Activated CD4-positive, alpha-beta memory T cell treated with anti-CD3 and anti-CD28 coated beads for 36 hours (primary cell): ENCODE results near the gene INSRR. TPM values are rescaled to one million over a fixed set of nuclear protein-coding genes. Genes with fewer than 3 reads are reported as not detected.

Source experiments
- CTCF ChIA-PET: fragments of 350-600 bp; sonication (Branson Sonifier 250); formaldehyde crosslinking; loops from one replicate; lab custom pipeline; 2021; ENCODE audit warnings: antibody characterized with exemption, inconsistent platforms; lab: Charles Lee
- POLR2A ChIA-PET: fragments of 350-600 bp; sonication (Branson Sonifier 250); formaldehyde crosslinking; loops from one replicate; lab custom pipeline; 2021; ENCODE audit warnings: antibody characterized with exemption; lab: Charles Lee
- DNase-seq: peaks from one replicate; pipeline ENCODE4 v3.0.0-alpha.2; 2020
- H3K27ac Mint-ChIP-seq: one replicate; pipeline ENCODE4 v1.8.0; 2021; ENCODE audit warnings: mixed read lengths
- H3K27me3 Mint-ChIP-seq: one replicate; pipeline ENCODE4 v1.8.0; 2021; ENCODE audit warnings: mixed read lengths
- H3K36me3 Mint-ChIP-seq: one replicate; pipeline ENCODE4 v1.8.0; 2021; ENCODE audit warnings: mixed read lengths
- H3K4me1 Mint-ChIP-seq: one replicate; pipeline ENCODE4 v1.8.0; 2021; ENCODE audit warnings: low read depth, mixed read lengths
- H3K4me3 Mint-ChIP-seq: one replicate; pipeline ENCODE4 v1.8.0; 2021; ENCODE audit warnings: mild to moderate bottlenecking, mixed read lengths
- H3K9me3 Mint-ChIP-seq: one replicate; pipeline ENCODE4 v1.8.0; 2021; ENCODE audit warnings: mixed read lengths
- intact Hi-C: fragments of 100-400 bp; cut with micrococcal nuclease; formaldehyde crosslinking; loops from one replicate; pipeline ENCODE4 v1.15.1; 2023
- total RNA-seq, 2 experiments: library from RNA; stranded (reverse); gene quantifications; one replicate each; pipeline ENCODE4 v1.2.3, GENCODE V29; 2021

INSRR gene
- total RNA-seq, 2 experiments from 2014 or later, result 0.05 to 0.14 TPM

GRCh38 chr1:156882543-156882942 is 23.6 kb upstream of the INSRR start:
- Mint-ChIP-seq H3K4me1 (no peaks in the 10 kb centered on the region), H3K27me3 (peaks cover 33% of the 10 kb centered on the region), H3K36me3 (no peaks in the 10 kb centered on the region), H3K27ac (no peak overlapping the region), H3K9me3 (no peaks in the 10 kb centered on the region), H3K4me3 (no peak overlapping the region)
- POLR2A ChIA-PET, result no interaction called here
- CTCF ChIA-PET, result no interaction called here
- intact Hi-C loops, result no loop called here
- no peak for DNase-seq

GRCh38 chr1:156881663-156882062 is 22.7 kb upstream of the INSRR start:
- POLR2A ChIA-PET, result interaction anchor here (0.6 kb wide), 1 partner anchor 52 kb away, joined by 3 read pairs; no protein-coding TSS in a partner anchor
- Mint-ChIP-seq H3K4me1 (no peaks in the 10 kb centered on the region), H3K27ac (no peak overlapping the region), H3K9me3 (no peaks in the 10 kb centered on the region), H3K4me3 (no peak overlapping the region), H3K36me3 (no peaks in the 10 kb centered on the region), H3K27me3 (peaks cover 30% of the 10 kb centered on the region)
- no peak for DNase-seq
- CTCF ChIA-PET, result interaction anchor here (1.3 to 2.2 kb wide), 3 partner anchors 8 to 43 kb away, joined by 4 to 17 read pairs (median 4); partner anchors contain the start of gene NTRK1
- intact Hi-C loops, result no loop called here

DNA sequence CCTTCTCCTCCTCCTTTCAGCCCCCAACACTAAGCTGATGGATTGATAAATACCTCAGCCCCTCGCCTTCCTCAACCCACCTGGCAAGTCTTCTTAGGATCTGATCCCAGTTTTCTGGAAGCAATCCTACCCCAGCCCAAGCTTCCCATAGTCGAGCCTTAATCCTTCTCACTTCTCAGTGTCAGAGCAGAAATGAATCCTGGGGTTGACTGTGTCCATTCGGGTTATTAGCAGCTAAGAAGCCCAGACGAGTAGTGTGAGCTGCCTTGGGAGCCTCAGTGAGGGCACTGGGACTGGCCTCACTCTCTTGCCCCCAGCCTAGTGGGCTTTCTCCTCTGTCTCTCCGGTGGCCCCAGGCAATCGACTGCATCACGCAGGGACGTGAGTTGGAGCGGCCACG is 22.2 kb upstream of the INSRR start:
- no peak for DNase-seq
- ChIA-PET CTCF (interaction anchor here (1.1 to 2.2 kb wide), 4 partner anchors 8 to 191 kb away, joined by 3 to 17 read pairs (median 4); partner anchors contain the start of gene NTRK1), POLR2A (interaction anchor here (0.6 kb wide), 1 partner anchor 52 kb away, joined by 3 read pairs; no protein-coding TSS in a partner anchor)
- intact Hi-C loops, result no loop called here
- H3K36me3 Mint-ChIP-seq, result no peaks in the 10 kb centered on the region
- no peak overlapping the region for H3K4me3 Mint-ChIP-seq
- H3K9me3 Mint-ChIP-seq, result no peaks in the 10 kb centered on the region
- peaks cover 28% of the 10 kb centered on the region for H3K27me3 Mint-ChIP-seq
- no peaks in the 10 kb centered on the region for H3K4me1 Mint-ChIP-seq
- no peak overlapping the region for H3K27ac Mint-ChIP-seq

DNA sequence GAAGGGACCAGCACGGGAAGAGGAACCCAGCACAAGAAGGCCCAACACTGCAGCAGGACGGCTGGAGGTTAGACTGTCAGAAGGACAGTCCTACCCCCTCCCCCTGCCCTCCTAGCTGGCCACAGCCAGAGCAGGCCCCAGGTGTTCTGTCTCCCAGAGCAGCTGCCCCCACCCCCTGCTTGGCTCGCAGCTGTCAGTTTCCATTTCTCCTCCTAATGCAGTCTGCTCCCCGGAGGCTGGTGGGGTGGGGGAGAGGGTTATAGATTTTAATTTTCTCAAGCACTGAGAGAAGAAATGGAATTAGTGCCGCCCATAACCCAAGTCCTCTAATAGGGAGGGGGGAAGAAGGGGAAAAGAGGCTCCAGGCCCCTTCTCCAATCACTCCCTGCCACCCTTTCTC is 21.6 kb upstream of the INSRR start:
- no peak overlapping the region for H3K4me3 Mint-ChIP-seq
- no peak overlapping the region for H3K27ac Mint-ChIP-seq
- CTCF ChIA-PET, result interaction anchor here (1.1 to 2.2 kb wide), 5 partner anchors 9 to 191 kb away, joined by 3 to 17 read pairs (median 4); partner anchors contain the start of gene NTRK1
- H3K36me3 Mint-ChIP-seq, result no peaks in the 10 kb centered on the region
- H3K27me3 Mint-ChIP-seq, result peaks cover 27% of the 10 kb centered on the region
- intact Hi-C loops, result no loop called here
- no peaks in the 10 kb centered on the region for H3K4me1 Mint-ChIP-seq
- DNase-seq, result no peak
- POLR2A ChIA-PET, result no interaction called here
- H3K9me3 Mint-ChIP-seq, result no peaks in the 10 kb centered on the region

GRCh38 chr1:156879876-156880275 is 21.0 kb upstream of the INSRR start:
- no peak overlapping the region for H3K27ac Mint-ChIP-seq
- H3K27me3 Mint-ChIP-seq, result peaks cover 25% of the 10 kb centered on the region
- POLR2A ChIA-PET, result no interaction called here
- H3K36me3 Mint-ChIP-seq, result no peaks in the 10 kb centered on the region
- intact Hi-C loops, result no loop called here
- H3K9me3 Mint-ChIP-seq, result no peaks in the 10 kb centered on the region
- H3K4me3 Mint-ChIP-seq, result no peak overlapping the region
- CTCF ChIA-PET, result interaction anchor here (0.6 to 2.2 kb wide), 5 partner anchors 9 to 190 kb away, joined by 3 to 17 read pairs (median 4); partner anchors contain the start of gene NTRK1
- H3K4me1 Mint-ChIP-seq, result no peaks in the 10 kb centered on the region
- no peak for DNase-seq

- DNase-seq, result no peak
- POLR2A ChIA-PET, result no interaction called here
- peaks cover 20% of the 10 kb centered on the region for H3K27me3 Mint-ChIP-seq
- H3K36me3 Mint-ChIP-seq, result no peaks in the 10 kb centered on the region
- no peak overlapping the region for H3K27ac Mint-ChIP-seq
- no peak overlapping the region for H3K4me3 Mint-ChIP-seq
- CTCF ChIA-PET, result no interaction called here
- intact Hi-C loops, result no loop called here
- H3K4me1 Mint-ChIP-seq, result no peaks in the 10 kb centered on the region
- no peaks in the 10 kb centered on the region for H3K9me3 Mint-ChIP-seq
Observed at GRCh38 chr1:156877433-156878170, 18.7 kb upstream of the INSRR start.

DNA sequence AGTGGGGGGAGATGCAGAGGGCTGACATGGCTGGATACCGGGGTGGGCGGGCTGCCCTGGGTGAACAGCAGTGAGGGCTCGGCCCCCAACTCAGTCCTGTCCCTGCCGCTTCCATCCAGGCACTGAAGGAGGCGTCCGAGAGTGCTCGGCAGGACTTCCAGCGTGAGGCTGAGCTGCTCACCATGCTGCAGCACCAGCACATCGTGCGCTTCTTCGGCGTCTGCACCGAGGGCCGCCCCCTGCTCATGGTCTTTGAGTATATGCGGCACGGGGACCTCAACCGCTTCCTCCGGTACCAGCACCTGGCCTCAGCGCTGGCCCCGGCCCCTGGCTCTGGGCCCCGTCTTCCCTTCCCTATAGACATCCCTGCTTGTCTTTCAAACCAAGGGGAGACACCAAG is 17.4 kb upstream of the INSRR start:
- H3K4me3 Mint-ChIP-seq, result no peak overlapping the region
- H3K36me3 Mint-ChIP-seq, result no peaks in the 10 kb centered on the region
- peaks cover 16% of the 10 kb centered on the region for H3K27me3 Mint-ChIP-seq
- CTCF ChIA-PET, result interaction anchor here (1.0 to 1.7 kb wide), 3 partner anchors 13 to 48 kb away, joined by 3 to 6 read pairs (median 6); no protein-coding TSS in a partner anchor
- H3K9me3 Mint-ChIP-seq, result no peaks in the 10 kb centered on the region
- no peaks in the 10 kb centered on the region for H3K4me1 Mint-ChIP-seq
- POLR2A ChIA-PET, result no interaction called here
- DNase-seq, result no peak
- H3K27ac Mint-ChIP-seq, result no peak overlapping the region
- intact Hi-C loops, result no loop called here

GRCh38 chr1:156875341-156875615 is 16.4 kb upstream of the INSRR start:
- H3K27ac Mint-ChIP-seq, result no peak overlapping the region
- intact Hi-C loops, result no loop called here
- peaks cover 8% of the 10 kb centered on the region for H3K4me1 Mint-ChIP-seq
- ChIA-PET POLR2A (no interaction called here), CTCF (interaction anchor here (1.7 kb wide), 1 partner anchor 14 kb away, joined by 6 read pairs; no protein-coding TSS in a partner anchor)
- no peak for DNase-seq
- peaks cover 16% of the 10 kb centered on the region for H3K27me3 Mint-ChIP-seq
- no peaks in the 10 kb centered on the region for H3K9me3 Mint-ChIP-seq
- no peak overlapping the region for H3K4me3 Mint-ChIP-seq
- H3K36me3 Mint-ChIP-seq, result no peaks in the 10 kb centered on the region

GRCh38 chr1:156874572-156875340 is 15.8 kb upstream of the INSRR start:
- no peak for DNase-seq
- intact Hi-C loops, result no loop called here
- Mint-ChIP-seq H3K27ac (no peak overlapping the region), H3K27me3 (peaks cover 14% of the 10 kb centered on the region), H3K4me1 (peaks cover 11% of the 10 kb centered on the region), H3K36me3 (no peaks in the 10 kb centered on the region), H3K9me3 (no peaks in the 10 kb centered on the region), H3K4me3 (no peak overlapping the region)
- POLR2A ChIA-PET, result no interaction called here
- CTCF ChIA-PET, result interaction anchor here (1.0 to 2.8 kb wide), 2 partner anchors 15 to 37 kb away, joined by 3 to 12 read pairs; partner anchors contain the start of gene NTRK1

DNA sequence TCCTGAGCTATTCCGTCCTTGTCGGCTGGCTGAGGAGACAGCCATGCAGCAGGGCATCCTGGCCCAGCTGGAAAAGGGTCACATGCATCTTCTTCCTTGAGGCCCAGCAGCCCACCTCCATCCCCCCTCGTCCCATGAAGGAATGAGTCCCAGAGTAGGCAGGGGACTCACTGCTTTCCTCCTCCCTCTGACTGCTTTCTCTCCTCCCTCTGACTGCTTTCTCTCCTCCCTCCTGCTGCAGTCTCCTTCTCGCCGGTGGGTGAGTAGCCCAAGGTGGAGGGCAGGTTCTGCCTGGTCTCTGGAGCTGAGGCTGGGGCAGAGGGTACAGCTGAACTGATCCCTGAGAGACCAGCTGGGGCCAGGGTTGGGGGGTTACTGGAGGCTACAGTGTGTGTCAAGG is 15.2 kb upstream of the INSRR start:
- DNase-seq, result no peak
- Mint-ChIP-seq H3K27ac (no peak overlapping the region), H3K36me3 (no peaks in the 10 kb centered on the region), H3K4me1 (peaks cover 11% of the 10 kb centered on the region), H3K4me3 (no peak overlapping the region), H3K9me3 (no peaks in the 10 kb centered on the region), H3K27me3 (peaks cover 12% of the 10 kb centered on the region)
- POLR2A ChIA-PET, result no interaction called here
- intact Hi-C loops, result no loop called here
- CTCF ChIA-PET, result interaction anchor here (1.0 to 2.8 kb wide), 2 partner anchors 14 to 36 kb away, joined by 3 to 12 read pairs; partner anchors contain the start of gene NTRK1

- H3K9me3 Mint-ChIP-seq, result no peaks in the 10 kb centered on the region
- H3K4me1 Mint-ChIP-seq, result peaks cover 11% of the 10 kb centered on the region
- CTCF ChIA-PET, result interaction anchor here (0.6 to 2.8 kb wide), 6 partner anchors 14 to 289 kb away, joined by 3 to 12 read pairs (median 4); partner anchors contain the start of gene NTRK1
- POLR2A ChIA-PET, result no interaction called here
- peaks cover 10% of the 10 kb centered on the region for H3K27me3 Mint-ChIP-seq
- intact Hi-C loops, result no loop called here
- no peak for DNase-seq
- H3K36me3 Mint-ChIP-seq, result no peaks in the 10 kb centered on the region
- no peak overlapping the region for H3K27ac Mint-ChIP-seq
- H3K4me3 Mint-ChIP-seq, result no peak overlapping the region
Observed at GRCh38 chr1:156873659-156874058, 14.7 kb upstream of the INSRR start.

DNA sequence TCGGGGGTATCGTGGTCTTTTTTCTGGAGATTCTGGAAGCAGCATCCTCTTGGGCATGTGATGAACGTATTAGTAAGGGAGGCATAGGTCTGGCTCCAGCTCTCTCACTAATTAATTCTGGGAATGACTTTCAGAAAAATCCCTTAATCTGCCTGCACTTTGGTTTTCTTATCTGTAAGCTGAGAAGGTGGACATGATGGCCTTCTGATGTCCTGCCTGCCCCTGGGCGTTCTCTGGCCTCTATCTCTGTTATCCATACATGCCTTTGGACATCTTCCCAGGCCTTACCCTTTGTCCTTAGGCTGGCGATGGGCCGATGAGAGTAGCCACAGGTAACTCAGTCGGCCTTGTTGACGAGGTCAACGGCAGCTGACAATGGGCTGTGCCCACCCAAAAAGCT is 10.5 kb upstream of the INSRR start:
- Mint-ChIP-seq H3K36me3 (no peaks in the 10 kb centered on the region), H3K4me1 (peaks cover 27% of the 10 kb centered on the region), H3K27ac (no peak overlapping the region), H3K9me3 (no peaks in the 10 kb centered on the region), H3K4me3 (no peak overlapping the region), H3K27me3 (peaks cover 16% of the 10 kb centered on the region)
- no peak for DNase-seq
- ChIA-PET CTCF (interaction anchor here (0.8 to 1.5 kb wide), 4 partner anchors 9 to 143 kb away, joined by 3 to 7 read pairs (median 4); partner anchors contain the start of gene NTRK1), POLR2A (no interaction called here)
- intact Hi-C loops, result no loop called here
